Heart left ventricle (tissue), 13 donors: ENCODE results near the gene NACAD.

Experiments used
- CTCF ChIP-seq, 12 donors: fragments of 200-600 bp; sonication (generic) in 4 of 12; IDR thresholded peaks; one replicate each; pipeline versions ENCODE4 v1.5.0 to v1.8.0; 2018 to 2022; ENCODE audit warnings: antibody characterized with exemption in 12 of 12, mild to moderate bottlenecking in 5 of 12
- POLR2A ChIP-seq, 2 donors: fragments of 450-650 bp; IDR thresholded peaks; one replicate each; pipeline ENCODE4 v1.6.1; 2017; ENCODE audit warnings: antibody characterized with exemption in 2 of 2, mild to moderate bottlenecking in 2 of 2, moderate library complexity in 2 of 2
- donor health status: ischemic (EF 13 %, LVEDD 7.1; RV severe dilation, severe dysfunction).
- donor health status: DM: no; HTN: yes; CAD: no.
- donor health status: DM: no; HTN: no; CAD: no.
- donor health status: ischemic (EF 25% LVEDD 6.9; RV normal size, moderate dysfunction).
- donor health status: ischemic (EF 25% LVEDD 5.7; RV mildly dilated, moderate dysfunction).
- donor health status: ischemic (EF 35%, LVEDD 5.7; RV mildly dilated, moderate dysfunction).
- donor health status: nonischemic (EF 11% LVEDD 7.7; RV severe dilation, severe dysfunction).
- donor health status: DM: yes; HTN: yes; CAD: no.
- donor health status: PGD.
- donor health status: ischemic (EF 29% LVEDD 5.4; RV normal size, mild dysfunction).
- donor health status: nonischemic (EF 23%, LVEDD 6.1; RV moderate dilation, normal function).

- TF ChIP-seq POLR2A (IDR thresholded peaks at IDR 0.05) (no peak), CTCF (IDR thresholded peaks at IDR 0.05) (no peak)
These were observed 21.2 kb downstream of the NACAD start for GRCh38 chr7:45067582-45067981.
